ENCODE data around the gene TBL1X.

DNA sequence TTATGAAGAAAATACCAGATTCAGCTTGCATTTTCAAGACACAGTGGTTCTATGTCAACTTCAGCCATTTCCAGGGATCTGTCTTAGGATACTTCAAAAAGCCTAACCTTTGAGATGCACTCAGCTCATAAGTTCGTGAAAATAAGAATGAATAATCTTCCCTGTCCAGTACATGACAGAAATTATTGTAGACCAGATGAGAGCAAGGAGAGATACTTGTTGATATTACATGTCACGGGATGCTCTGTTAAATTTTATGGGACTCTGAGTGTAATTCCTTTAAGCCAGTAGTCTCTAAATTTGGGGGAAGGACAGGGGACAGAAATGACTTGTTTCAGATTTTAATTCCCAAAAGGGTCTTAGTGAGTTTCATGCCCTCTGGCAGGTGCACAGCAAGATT lies 8.8 kb downstream of the TBL1X start:
- TF ChIP-seq, protein P1, sequence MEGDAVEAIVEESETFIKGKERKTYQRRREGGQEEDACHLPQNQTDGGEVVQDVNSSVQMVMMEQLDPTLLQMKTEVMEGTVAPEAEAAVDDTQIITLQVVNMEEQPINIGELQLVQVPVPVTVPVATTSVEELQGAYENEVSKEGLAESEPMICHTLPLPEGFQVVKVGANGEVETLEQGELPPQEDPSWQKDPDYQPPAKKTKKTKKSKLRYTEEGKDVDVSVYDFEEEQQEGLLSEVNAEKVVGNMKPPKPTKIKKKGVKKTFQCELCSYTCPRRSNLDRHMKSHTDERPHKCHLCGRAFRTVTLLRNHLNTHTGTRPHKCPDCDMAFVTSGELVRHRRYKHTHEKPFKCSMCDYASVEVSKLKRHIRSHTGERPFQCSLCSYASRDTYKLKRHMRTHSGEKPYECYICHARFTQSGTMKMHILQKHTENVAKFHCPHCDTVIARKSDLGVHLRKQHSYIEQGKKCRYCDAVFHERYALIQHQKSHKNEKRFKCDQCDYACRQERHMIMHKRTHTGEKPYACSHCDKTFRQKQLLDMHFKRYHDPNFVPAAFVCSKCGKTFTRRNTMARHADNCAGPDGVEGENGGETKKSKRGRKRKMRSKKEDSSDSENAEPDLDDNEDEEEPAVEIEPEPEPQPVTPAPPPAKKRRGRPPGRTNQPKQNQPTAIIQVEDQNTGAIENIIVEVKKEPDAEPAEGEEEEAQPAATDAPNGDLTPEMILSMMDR (IDR thresholded peaks at IDR 0.05) = no peak
- TF ChIP-seq POLR2A (IDR thresholded peaks at IDR 0.05) = no peak
